ENCODE measurements around the gene P4HB.
A peak's percentile ranks its signal among the peaks of the same experiment; 100 is the strongest.

P4HB gene

DNA sequence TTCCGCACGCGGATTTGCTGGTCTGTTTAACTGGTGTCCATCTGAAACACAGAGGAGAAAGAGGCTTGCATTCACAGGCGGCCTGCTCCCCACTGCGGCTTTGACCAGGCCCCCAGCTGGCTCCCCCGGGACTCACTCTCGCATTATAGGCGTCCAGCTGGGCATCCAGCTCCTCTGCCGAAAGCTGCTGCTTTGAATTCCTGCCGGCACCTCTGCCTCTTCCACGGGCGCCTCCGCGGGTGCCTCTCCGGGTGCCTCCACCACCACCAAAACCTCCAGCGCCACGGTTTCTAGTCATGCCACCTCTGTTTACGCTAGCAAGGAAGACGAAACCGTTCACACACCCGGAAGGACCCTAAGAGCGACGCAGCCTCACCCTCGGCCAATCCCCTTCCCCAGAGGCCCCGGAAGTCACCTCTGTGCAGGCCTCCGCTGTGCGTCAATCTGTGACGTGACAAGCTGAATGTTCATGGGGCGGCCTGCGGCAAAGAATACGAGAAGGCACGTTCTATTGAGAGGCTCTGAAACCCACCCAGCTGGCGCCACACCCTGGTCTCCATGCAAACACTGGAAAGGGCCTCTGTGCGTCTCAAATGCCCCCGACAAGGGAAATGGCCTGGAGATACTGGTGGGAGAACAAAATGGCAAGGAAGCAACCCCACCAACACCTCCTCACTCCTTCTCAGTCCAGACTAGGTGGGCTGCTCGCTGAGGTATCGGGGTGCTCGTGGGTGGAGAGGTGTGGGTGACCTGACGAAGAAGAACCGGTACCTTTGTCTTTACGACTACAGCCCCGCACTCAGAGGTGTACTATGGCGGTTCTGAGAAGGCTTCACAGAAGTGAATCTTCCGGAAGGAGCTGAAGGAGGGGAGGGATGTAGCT, 28.0 kb upstream of the P4HB start:
- Mint-ChIP-seq H3K4me3 (no peak overlapping the region), H3K36me3 (ENCODE audit: low read depth) (peaks cover 86% of the 10 kb centered on the region), H3K4me1 (ENCODE audit: low read depth) (peaks cover 50% of the 10 kb centered on the region), H3K27me3 (no peaks in the 10 kb centered on the region), H3K9me3 (no peaks in the 10 kb centered on the region), H3K27ac (no peak overlapping the region)
- intact Hi-C loops (cut with micrococcal nuclease): no loop called here

DNA sequence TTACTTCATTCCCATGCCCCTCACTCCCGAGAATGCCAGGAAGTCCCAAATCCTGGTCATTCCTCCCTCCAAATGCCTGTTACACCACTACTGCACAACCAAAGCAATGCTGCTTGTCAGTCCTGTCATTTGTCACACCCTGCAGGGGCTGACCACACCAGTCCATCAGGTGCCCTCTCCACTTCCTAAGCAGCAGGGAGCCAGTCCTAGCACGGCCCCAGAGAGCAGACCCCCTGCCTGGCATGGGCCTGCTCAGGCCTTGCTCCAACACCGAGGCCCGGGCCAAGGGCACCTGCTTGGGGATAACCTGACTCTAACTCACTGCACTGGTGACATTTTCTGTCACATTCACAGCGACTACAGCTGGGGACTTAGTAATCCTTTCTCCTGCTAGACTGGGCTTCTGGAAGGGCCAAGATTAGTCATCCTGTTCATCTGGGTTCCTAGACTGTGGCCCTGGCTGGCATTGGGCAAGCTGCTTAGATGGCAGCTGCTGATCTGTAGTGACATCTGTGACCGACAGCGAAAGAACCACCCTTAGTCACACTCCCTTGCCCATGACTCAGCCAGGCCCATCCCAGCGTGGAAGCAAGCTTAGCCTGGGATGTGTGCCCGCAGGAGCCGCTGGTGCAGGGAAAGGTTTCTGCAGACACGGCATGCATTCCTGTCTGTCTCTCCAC, 25.7 kb upstream of the P4HB start:
- Mint-ChIP-seq H3K27ac (peak overlapping the region; percentile 42), H3K9me3 (no peaks in the 10 kb centered on the region), H3K4me3 (no peak overlapping the region), H3K36me3 (ENCODE audit: low read depth) (peaks cover 96% of the 10 kb centered on the region), H3K4me1 (ENCODE audit: low read depth) (peaks cover 45% of the 10 kb centered on the region), H3K27me3 (no peaks in the 10 kb centered on the region)
- intact Hi-C loops (cut with micrococcal nuclease): no loop called here

DNA sequence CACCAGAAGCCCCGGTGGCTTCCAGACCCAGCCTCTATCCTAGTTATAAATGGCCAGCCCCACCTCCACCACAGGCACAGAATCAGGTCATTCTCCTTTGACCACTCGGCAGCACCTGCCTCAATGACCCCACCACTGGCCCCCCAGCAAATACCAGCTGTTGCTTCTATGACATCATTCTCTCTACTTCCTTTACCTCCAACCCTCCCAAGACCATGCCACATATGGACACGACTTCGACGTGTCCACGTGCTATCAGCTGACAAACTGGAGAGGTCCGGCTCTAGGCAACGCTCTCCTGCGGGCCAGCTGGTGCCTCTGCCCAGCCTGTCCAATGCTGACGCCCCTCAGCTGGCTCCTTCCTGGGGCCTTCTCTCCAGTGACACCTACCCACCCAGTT, 25.1 kb upstream of the P4HB start:
- intact Hi-C loops (cut with micrococcal nuclease): no loop called here
- no peak overlapping the region for H3K4me3 Mint-ChIP-seq
- peaks cover 41% of the 10 kb centered on the region for H3K4me1 Mint-ChIP-seq (ENCODE audit: low read depth)
- no peaks in the 10 kb centered on the region for H3K27me3 Mint-ChIP-seq
- peaks cover 96% of the 10 kb centered on the region for H3K36me3 Mint-ChIP-seq (ENCODE audit: low read depth)
- no peaks in the 10 kb centered on the region for H3K9me3 Mint-ChIP-seq
- peak overlapping the region; percentile 42 for H3K27ac Mint-ChIP-seq

DNA sequence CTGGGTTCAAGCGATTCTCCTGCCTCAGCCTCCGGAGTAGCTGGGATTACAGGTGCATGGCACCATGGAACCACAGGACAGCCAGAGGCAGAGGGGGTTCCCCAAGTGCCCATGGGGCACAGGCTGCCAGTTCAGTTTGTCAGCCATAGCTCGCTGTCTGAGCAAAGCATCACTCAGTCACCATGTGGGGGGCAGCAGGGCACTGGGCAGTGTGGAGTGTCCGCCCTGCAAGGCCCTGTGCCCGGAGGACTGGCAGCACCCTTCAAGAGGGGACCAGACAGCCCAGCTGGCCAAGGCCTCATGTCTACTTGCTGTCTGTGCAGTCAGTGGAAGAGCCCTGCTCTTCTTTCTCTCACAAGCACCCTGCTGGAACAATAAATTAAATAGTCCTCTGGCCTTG, 24.6 kb upstream of the P4HB start:
- H3K27me3 Mint-ChIP-seq: no peaks in the 10 kb centered on the region
- H3K36me3 Mint-ChIP-seq (ENCODE audit: low read depth): peaks cover 98% of the 10 kb centered on the region
- H3K4me1 Mint-ChIP-seq (ENCODE audit: low read depth): peaks cover 36% of the 10 kb centered on the region
- no peaks in the 10 kb centered on the region for H3K9me3 Mint-ChIP-seq
- H3K27ac Mint-ChIP-seq: peak overlapping the region; percentile 42
- intact Hi-C loops (cut with micrococcal nuclease): no loop called here
- no peak overlapping the region for H3K4me3 Mint-ChIP-seq

DNA sequence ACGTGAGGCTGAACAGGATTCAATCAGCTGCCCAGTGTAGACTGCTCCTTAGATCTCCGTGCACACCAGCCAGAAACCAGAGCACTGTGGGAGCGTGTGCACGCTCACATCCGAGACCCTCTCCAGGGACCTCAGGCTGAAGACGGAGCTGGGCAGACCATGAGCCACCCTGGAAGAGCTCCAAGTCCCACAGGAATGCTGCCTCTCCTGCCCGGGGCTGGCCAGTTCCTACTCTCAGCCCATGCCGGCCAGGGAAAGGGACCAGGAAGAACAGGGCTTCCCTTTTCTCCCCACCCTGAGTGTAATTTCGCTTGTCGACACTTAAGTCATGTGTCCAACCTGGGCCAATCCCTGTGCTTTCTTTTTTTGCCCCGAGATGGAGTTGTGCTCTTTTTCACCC, 24.2 kb upstream of the P4HB start:
- Mint-ChIP-seq H3K27ac (peak overlapping the region; percentile 6), H3K9me3 (no peaks in the 10 kb centered on the region), H3K36me3 (ENCODE audit: low read depth) (peaks cover 98% of the 10 kb centered on the region), H3K27me3 (no peaks in the 10 kb centered on the region), H3K4me3 (no peak overlapping the region), H3K4me1 (ENCODE audit: low read depth) (peaks cover 36% of the 10 kb centered on the region)
- intact Hi-C loops (cut with micrococcal nuclease): no loop called here

DNA sequence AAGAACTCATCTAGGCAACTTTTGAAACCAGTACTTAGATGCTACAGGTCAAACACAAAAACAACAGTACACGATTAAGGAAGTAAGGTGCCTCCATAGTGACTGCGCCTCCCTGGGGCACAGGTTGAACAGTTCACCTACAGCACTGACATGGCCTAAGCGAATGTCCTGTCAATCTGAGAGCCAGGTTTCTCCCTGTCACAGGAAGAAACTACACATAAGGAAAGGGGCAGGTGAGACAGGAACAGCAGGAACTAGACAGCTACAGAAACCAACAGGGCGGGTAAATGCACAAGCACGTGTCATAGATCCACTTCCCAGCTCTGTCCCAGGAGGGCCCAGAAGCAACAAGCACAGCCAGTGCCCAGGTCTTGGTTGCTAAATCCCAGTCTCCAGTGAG, 18.8 kb upstream of the P4HB start:
- intact Hi-C loops (cut with micrococcal nuclease): no loop called here
- Mint-ChIP-seq H3K4me3 (no peak overlapping the region), H3K9me3 (no peaks in the 10 kb centered on the region), H3K36me3 (ENCODE audit: low read depth) (peaks cover 73% of the 10 kb centered on the region), H3K4me1 (ENCODE audit: low read depth) (no peaks in the 10 kb centered on the region), H3K27me3 (no peaks in the 10 kb centered on the region), H3K27ac (peak overlapping the region; percentile 14)

DNA sequence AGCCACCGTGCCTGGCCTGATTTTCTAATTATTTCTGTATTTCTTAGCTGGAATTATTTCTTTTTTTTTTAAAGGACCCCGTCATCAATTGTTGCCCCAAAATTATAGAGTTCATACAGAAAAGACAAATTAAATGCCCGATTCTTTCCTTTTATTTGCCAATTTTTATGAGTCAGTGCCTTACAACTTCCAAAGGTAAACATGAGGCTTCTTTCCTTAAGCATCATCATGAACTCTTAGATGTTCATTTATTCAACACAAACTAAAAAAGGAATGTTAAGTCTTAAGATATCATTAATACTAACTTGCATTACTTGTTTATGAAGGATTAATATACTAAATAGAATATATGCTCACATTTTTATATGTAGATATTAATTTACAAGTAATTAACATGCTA, 18.0 kb upstream of the P4HB start:
- H3K4me3 Mint-ChIP-seq: no peak overlapping the region

DNA sequence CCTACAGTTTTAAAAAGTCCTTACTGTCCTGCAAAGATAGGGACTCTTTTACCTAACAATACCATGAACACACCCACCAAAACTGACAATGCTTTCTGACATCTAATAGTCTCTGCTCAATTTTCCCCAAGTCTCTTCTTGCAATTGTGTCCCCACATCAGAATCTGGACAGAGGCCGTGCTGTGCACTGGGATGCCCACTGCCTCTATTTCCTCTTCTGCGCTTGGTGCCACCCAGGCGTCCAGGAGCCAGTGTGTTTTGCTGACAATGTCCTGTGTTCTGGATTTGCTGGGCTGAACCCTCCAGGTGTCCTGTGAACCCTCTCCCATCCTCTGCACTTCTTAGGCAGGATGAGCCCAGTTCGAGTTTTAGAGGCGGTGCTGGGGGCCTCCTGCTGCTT, 17.2 kb upstream of the P4HB start:
- H3K4me1 Mint-ChIP-seq (ENCODE audit: low read depth): peaks cover 8% of the 10 kb centered on the region
- H3K36me3 Mint-ChIP-seq (ENCODE audit: low read depth): peaks cover 59% of the 10 kb centered on the region
- no peaks in the 10 kb centered on the region for H3K27me3 Mint-ChIP-seq
- no peak overlapping the region for H3K27ac Mint-ChIP-seq
- intact Hi-C loops (cut with micrococcal nuclease): no loop called here
- H3K4me3 Mint-ChIP-seq: no peak overlapping the region
- H3K9me3 Mint-ChIP-seq: no peaks in the 10 kb centered on the region

More for the DNA sequence above, 18.0 kb upstream of the P4HB start:
- H3K4me1 Mint-ChIP-seq (ENCODE audit: low read depth): peaks cover under 1% of the 10 kb centered on the region
- H3K9me3 Mint-ChIP-seq: no peaks in the 10 kb centered on the region
- H3K36me3 Mint-ChIP-seq (ENCODE audit: low read depth): peaks cover 65% of the 10 kb centered on the region
- intact Hi-C loops (cut with micrococcal nuclease): no loop called here
- no peaks in the 10 kb centered on the region for H3K27me3 Mint-ChIP-seq
- no peak overlapping the region for H3K27ac Mint-ChIP-seq

DNA sequence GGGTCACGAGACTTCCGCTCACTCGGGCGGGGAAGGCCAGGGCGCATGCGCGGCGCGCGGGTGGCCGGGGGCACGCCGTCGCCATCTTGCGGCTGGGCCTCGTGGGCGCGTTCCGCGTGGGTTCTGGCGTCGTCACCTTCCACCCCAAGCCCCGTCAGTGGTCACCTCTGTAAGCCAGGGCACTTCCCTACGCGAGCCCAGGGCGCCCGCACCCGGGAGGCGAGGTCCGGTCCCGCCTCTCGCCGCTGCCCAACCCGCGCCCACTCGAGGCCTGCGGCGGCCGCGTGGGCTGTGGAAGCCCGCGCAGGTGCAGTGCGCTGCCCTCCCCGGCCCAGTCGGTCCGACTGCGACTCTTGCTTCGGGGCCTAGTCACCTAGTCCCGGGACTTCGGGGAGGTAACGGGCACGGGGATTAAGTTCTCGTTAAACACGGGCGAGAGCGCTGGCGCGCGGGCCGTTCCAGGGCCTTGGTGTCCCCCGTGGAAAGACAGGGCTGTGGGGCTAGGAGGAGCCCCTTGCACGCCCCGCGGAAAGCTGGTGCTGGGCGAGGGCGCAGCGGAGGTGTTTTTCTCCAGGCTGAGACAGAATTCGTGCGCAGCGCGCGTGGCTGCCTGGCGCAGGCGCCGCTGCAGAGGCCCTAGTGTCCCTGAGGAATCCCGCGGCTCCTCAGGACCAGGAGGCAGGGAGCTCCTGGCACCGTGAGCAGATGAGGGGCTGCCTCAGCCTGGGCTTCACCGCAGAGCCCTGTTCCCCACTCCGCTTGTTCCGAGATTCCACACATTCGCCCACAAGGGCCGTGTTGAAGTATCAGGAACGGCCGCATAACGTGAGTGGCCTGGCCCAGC, 11.3 kb upstream of the P4HB start:
- H3K27me3 Mint-ChIP-seq: no peaks in the 10 kb centered on the region
- peak overlapping the region; percentile 81 for H3K4me3 Mint-ChIP-seq
- H3K9me3 Mint-ChIP-seq: no peaks in the 10 kb centered on the region
- peaks cover 50% of the 10 kb centered on the region for H3K4me1 Mint-ChIP-seq (ENCODE audit: low read depth)
- peaks cover 51% of the 10 kb centered on the region for H3K36me3 Mint-ChIP-seq (ENCODE audit: low read depth)
- peak overlapping the region; percentile 95 for H3K27ac Mint-ChIP-seq
- intact Hi-C loops (cut with micrococcal nuclease): loop anchor here (1.0 kb wide), 2 partner anchors 10 to 20 kb away; partner anchors contain the start of genes ALYREF and ANAPC11

DNA sequence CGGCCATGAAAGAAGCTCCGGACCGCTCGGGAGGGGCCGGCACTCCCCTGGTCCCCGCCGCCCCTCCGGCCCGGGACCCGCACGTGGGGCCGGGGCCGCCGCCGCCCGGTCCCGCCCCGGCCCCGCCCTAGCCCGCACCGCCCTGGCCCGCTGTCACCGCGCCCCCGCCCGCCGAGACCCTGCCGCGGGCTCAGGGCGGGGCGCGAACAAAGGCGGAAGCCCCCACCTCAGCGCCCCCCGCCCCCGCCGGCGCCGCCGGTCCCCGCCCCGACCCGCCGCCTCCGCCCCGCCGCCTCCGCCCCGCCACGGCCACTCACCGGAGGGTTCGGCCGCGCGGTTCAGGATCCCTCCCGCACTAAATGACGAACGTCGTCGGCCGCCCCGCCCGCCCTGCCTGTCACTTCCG, 10.6 kb upstream of the P4HB start, which contains the start of gene ARHGDIA:
Gene ARHGDIA (minus strand): TSS at position 357 of the 406 bp plus-strand sequence. CDS start 1,407 bp downstream, outside the sequence.
- Mint-ChIP-seq H3K4me1 (ENCODE audit: low read depth) (peaks cover 52% of the 10 kb centered on the region), H3K36me3 (ENCODE audit: low read depth) (peaks cover 57% of the 10 kb centered on the region)
- intact Hi-C loops (cut with micrococcal nuclease): loop anchor here (1.0 kb wide), 2 partner anchors 10 to 20 kb away; partner anchors contain the start of genes ALYREF and ANAPC11

DNA sequence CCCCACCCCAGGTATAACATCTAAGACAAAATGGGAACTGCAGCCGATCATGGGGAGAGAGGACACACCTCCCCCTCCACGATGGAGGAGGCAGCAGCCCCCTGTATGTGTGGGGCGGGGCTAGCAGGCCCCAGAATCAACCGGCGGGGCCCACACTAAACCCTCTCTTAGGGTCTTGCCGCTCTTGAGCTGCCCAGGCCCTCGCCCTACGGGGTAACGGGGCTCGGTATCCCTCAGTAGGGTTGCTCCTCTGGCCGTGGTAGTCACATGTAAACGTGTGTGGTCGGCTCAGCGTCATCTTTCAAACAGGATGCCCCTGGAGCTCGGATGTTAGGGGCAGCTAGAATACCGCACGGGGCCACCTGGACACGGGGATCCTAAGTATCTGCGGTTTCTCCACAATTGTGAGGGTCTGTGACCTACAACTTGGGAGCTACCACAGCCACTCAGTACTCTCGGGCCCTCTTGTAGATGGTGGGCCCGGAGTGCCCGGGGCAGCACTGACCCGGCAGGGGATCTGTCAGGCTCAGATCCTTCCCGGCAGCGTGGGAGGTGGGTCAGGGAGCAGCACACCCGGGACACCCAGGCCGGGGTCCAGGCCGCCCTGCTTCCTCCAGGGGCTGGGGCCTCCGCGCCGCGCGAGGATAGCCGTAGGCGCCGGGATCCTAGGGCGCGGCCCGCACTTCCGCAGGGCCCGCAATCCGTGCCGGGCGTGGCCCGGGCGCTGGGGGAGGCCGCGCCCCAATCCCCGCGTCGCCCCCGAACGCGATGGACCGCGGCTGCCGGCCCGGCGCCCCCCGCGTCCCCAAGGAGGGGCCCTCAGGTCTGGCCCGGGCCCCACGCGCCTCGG, 10.0 kb upstream of the P4HB start:
- intact Hi-C loops (cut with micrococcal nuclease): no loop called here
- H3K27ac Mint-ChIP-seq: peak overlapping the region; percentile 83
- peak overlapping the region; percentile 83 for H3K4me3 Mint-ChIP-seq
- no peaks in the 10 kb centered on the region for H3K9me3 Mint-ChIP-seq
- H3K27me3 Mint-ChIP-seq: no peaks in the 10 kb centered on the region
- peaks cover 52% of the 10 kb centered on the region for H3K4me1 Mint-ChIP-seq (ENCODE audit: low read depth)
- peaks cover 63% of the 10 kb centered on the region for H3K36me3 Mint-ChIP-seq (ENCODE audit: low read depth)

More for the DNA sequence above, 10.6 kb upstream of the P4HB start, which contains the start of gene ARHGDIA:
- Mint-ChIP-seq H3K4me3 (peak within 1 kb of the TSS; percentile 83), H3K9me3 (no peaks in the 10 kb centered on the region), H3K27me3 (no peaks in the 10 kb centered on the region), H3K27ac (peak within 1 kb of the TSS; percentile 95)

DNA sequence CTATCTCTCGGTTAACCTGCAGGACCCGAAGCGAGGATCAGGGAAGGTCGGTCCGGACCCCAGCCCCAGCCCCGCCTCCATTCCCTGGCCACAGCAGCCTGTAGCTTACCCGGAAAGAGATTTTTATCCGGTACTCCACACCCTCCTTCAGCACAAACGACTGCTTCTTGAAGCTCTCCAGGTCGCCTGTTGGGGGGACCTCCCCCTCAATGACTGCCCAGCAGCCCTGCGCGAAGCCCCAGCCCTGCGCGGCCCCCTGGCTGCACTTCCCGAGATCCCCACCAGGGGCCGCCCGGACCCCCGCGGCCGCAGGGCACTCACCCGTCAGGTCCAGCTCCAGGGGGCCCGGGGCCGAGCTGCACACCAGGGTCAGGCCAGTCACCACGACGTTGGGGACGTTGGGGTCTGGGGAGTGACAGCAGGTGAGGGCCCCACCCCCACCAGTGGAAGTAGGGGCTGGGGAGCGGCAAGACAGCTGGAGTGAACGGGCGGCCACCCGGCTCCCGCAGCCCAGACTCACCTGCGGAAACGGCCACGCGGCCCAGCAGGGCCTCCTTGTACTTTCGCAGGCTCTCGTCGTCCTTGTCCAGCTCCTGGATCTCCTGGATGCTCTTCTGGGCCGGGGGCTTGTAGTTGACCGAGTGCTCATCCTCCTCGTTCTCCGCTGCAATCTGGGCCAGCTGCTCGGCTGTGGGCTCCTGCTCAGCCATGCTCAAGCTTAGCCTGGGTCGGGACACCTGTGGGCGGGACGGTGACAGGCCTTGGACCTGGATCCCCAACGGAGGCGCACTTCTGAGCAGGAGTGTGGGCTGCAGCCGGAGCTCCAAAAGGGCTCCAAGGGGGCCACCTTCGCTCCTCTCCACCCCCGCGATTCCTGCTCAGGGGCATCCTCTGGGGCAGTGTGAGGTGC, 9.1 kb upstream of the P4HB start:
- Mint-ChIP-seq H3K27ac (peak overlapping the region; percentile 83), H3K36me3 (ENCODE audit: low read depth) (peaks cover 72% of the 10 kb centered on the region), H3K4me1 (ENCODE audit: low read depth) (peaks cover 53% of the 10 kb centered on the region), H3K9me3 (no peaks in the 10 kb centered on the region), H3K4me3 (peak overlapping the region; percentile 83), H3K27me3 (no peaks in the 10 kb centered on the region)
- intact Hi-C loops (cut with micrococcal nuclease): loop anchor here (10.0 kb wide), 1 partner anchor 55 kb away; the partner anchor contains the start of gene MAFG
